ENCODE results near the gene ARMC7.
"Not testable (repeated sequence)": the region's sequence is repeated elsewhere in the genome, so short reads cannot be mapped to it uniquely, and the experiment has no call there.

The ARMC7 gene

GRCh38 chr17:75102385-75102821, 7.4 kb upstream of the ARMC7 start:
- no peak for DNase-seq (ENCODE audit: low read depth)

GRCh38 chr17:75103601-75104554, 5.9 kb upstream of the ARMC7 start:
- no peak for DNase-seq (ENCODE audit: low read depth)

- peak; percentile 41 for DNase-seq (ENCODE audit: low read depth)
Measured at GRCh38 chr17:75105126-75106080, 4.4 kb upstream of the ARMC7 start.

- no peak for DNase-seq (ENCODE audit: low read depth)
Measured at GRCh38 chr17:75108193-75108592, 1.6 kb upstream of the ARMC7 start.

DNA sequence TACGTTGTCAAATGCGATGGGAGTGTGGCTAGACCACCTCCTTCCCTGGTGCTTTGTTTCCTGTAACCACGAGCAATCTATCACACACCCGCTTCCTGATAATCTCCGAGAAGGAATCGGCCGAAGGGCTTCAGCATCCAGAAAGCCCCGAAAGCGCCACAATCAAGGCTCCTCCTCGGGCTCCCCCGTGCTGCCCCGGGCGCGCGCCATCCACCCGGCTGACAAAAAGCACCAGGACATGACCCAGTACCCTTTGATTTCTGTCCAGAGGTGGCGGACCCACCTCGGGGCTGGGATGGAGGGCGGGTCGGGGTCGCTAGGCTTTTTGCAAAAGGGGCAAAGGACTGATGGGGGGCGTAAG, 743 bp upstream of the ARMC7 start:
- no peak for DNase-seq (ENCODE audit: low read depth)

DNA sequence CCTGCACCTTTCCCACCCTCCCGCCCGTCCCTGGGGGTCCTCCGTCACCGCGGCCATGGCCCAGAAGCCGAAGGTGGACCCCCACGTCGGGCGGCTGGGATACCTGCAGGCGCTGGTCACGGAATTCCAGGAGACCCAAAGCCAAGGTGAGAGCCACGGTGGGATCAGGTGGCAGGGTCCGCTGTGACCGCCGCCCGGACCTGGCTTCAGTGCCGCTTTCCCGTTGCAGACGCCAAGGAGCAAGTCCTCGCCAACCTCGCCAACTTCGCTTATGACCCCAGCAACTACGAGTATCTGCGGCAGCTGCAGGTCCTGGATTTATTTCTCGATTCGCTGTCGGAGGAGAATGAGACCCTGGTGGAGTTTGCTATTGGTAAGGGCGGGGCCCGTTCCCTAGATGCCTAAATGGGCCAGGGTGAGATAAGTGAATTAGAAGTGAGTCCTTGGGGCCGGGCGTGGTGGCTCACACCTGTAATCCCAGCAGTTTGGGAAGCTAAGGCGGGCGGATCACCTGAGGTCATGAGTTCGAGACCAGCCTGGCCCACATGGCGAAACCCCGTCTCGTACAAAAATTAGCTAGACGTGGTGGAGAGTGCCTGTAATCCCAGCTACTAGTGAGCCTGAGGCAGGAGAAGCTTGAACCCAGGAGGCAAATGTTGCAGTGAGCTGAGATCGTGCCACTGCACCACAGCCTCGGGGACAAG, 617 bp downstream of the ARMC7 start:
- DNase-seq (ENCODE audit: low read depth) = no peak

DNA sequence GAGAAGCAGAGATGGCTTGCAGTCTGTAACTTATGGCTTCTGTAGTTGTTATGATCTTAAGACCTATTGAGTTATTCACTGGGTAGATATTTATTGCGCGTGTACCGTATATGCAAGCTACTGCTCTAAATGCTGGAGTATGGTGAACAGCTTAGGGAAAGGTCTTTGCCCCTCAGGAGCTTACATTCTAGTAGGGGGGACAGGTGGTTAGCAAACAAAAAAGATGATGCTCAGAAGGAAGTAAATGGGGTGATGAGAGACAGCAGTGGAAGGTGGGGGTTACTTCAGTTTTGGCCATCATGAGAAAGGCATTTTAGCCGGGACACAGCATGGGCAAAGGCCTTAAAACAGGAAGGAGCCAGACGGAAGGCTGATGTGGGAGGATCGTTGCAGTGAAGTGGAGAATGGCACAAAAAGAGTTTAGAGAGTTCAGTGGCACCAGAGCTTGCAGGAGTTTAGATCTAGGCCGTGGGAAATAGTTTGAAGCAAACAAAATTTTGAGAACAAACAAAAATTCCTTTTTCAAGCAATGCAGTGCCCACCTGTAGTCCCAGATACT, 2.1 kb downstream of the ARMC7 start:
- DNase-seq (ENCODE audit: low read depth) = no peak

- peak; percentile 77 for DNase-seq (ENCODE audit: low read depth)
Measured at GRCh38 chr17:75113798-75114551, 4.2 kb downstream of the ARMC7 start.

GRCh38 chr17:75114552-75115314, 5.0 kb downstream of the ARMC7 start:
- DNase-seq (ENCODE audit: low read depth) = no peak

- no peak for DNase-seq (ENCODE audit: low read depth)
Measured at GRCh38 chr17:75115555-75115954, 5.8 kb downstream of the ARMC7 start.

- DNase-seq (ENCODE audit: low read depth) = no peak
Measured at GRCh38 chr17:75116737-75117136, 7.0 kb downstream of the ARMC7 start.

DNA sequence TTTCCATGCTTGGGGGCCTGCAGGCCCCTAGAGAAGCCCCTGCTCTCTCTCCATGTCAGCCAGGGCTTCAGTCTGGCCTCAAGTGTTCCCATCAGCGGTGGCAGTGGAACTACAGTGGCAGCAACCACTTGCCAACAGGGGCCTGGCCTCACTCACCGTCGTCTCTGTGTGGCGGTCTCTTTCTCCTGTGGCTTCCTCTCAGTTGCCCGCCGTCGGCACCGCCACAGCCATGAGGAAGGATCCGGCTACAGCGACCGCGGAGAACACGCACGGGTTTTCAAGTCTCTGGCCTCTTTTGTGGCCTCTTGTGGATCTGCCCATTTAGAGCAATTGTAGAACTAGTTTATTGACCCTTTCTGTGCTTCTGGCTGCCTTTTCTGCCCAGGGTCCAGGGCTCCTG, 8.5 kb downstream of the ARMC7 start:
- no peak for DNase-seq (ENCODE audit: low read depth)

DNA sequence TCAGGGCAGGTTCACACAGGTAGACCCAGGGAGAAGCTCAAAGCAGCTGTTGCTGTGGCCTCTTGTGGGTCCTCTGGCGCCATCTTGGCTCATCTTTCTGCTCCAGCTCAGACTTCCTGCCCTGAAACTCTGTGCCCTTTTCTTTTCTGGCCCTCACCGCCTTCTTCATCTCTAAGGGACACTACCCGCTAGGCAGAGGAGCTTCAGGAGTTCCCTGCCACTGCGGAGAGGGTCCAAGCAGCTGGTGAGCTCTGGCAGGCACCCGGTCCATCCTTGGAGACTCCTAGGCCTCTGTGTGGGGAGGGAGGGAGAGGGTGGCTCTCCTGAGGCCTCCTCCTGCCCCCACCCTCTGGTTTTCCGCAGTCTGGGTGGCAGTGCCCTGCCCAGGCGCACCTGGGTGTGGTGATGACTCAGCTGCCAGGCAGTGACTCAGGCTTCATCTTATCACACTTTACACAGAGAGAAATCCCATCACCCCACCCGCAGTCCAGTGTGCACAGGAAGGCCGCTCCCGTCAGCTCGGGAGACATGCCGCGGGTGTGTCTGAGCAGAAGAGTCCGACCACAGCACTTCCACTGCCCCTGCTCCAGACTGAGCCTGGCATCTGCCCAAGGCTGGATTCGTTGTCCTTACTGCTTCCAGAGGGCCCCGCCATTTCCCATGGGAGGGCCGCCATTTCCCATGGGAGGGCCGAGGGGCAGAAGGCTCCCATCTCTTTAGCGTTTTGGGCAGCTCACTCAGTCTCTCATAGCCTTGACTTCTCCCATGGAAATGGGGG, 14.5 kb downstream of the ARMC7 start:
- DNase-seq (ENCODE audit: low read depth) = peak; percentile 91

DNA sequence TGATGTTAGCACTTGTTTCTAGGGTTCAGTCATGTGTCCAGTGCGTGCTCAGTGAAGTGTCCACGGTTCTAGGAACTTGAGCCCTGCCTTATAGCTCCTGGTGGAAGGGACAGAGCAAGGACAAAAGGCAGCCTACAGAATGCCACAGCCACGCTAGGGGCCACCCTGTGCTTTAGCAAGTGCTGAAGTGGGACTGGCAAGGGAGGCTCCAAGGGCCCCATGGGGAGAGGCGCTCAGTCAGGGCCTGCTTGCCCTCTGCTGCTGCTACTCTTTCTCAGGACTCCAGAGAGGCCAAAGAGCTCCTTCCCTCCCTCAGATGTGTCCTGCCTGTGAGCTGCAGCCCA, 15.0 kb downstream of the ARMC7 start:
- DNase-seq (ENCODE audit: low read depth) = no peak

DNA sequence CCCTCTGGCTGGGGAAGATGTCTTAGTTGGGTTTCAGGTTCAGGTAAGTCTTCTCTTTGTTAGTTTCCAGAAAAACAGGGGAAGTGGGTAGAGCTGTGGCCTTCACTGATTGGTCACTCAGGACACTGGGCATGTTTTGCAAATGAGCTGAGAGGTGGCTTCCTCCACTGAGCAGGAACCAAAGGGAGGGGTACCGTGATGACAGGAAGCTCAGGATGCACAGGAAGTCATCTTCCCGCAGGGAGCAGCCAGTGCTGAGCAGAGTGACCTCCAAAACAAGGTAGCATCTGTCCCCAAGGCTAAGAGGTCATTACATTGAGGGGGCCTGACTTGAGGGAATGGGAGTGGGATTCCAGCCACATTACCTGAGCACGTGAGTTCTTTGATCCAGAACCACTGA, 16.2 kb downstream of the ARMC7 start:
- DNase-seq (ENCODE audit: low read depth) = no peak

DNA sequence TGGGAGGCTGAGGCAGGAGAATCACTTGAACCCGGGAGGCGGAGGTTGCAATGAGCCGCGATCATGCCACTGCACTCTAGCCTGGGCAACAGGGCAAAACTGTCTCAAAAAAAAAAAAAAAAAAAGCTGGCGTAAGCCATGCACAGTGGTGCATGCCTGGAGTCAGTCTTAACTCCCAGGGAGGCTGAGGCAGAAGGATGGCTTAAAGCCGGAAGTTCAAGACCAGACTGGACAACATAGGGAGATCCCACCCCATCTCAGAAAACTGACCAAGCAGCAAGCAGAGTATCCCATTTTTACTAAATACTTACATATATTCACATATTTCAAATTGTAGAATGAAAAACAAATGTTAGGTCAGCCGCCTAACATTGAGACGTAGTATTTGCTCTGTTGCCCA, 17.2 kb downstream of the ARMC7 start:
- DNase-seq (ENCODE audit: low read depth) = no peak

DNA sequence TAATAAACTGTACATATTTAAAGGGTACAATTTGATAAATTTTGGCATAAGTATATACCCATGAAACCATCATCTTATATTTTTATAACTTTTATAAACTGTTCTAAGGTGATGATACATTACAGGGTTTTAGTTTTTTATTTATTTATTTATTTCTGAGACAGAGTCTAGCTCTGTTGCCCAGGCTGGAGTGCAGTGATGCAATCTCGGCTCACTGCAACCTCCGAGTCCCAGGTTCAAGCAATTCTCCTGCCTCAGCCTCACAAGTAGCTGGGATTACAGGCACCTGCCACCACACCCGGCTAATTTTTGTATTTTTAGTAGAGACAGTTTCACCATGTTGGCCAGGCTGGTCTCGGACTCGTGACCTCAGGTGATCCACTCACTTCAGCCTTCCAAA, 18.2 kb downstream of the ARMC7 start:
- not testable (repeated sequence) for DNase-seq (ENCODE audit: low read depth)

- DNase-seq (ENCODE audit: low read depth) = no peak
Measured at GRCh38 chr17:75128694-75129505, 19.1 kb downstream of the ARMC7 start.

GRCh38 chr17:75129576-75129975, 19.8 kb downstream of the ARMC7 start:
- no peak for DNase-seq (ENCODE audit: low read depth)

Data from amniotic epithelial cell (primary cell).